Measurements from ENCODE around the gene G6PC2.
"Not testable (repeated sequence)": the region's sequence is repeated elsewhere in the genome, so short reads cannot be mapped to it uniquely, and the experiment has no call there.

G6PC2 gene

DNA sequence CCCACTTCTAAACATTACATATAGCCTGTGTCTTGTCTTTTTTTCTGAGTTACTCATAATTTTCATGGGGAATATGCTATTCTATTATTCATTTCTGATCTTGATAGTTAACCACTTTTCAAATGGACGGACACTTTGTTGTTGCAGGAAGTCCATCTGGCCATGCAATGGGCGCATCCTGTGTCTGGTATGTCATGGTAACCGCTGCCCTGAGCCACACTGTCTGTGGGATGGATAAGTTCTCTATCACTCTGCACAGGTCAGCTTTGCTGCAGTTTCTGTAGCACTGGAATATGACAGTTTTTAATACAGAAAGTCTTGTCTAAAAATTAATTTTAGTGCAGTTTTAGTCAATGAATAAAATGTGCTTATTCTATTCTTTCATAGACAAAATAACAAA, 3.3 kb downstream of the G6PC2 start:
- DNase-seq (ENCODE audit: low read depth), result no peak

GRCh38 chr2:168907940-168908662, 7.0 kb downstream of the G6PC2 start:
- no peak for DNase-seq (ENCODE audit: low read depth)

GRCh38 chr2:168910330-168910729, 9.2 kb downstream of the G6PC2 start:
- no peak for DNase-seq (ENCODE audit: low read depth)

GRCh38 chr2:168912466-168912865, 11.4 kb downstream of the G6PC2 start:
- DNase-seq (ENCODE audit: low read depth), result no peak

DNA sequence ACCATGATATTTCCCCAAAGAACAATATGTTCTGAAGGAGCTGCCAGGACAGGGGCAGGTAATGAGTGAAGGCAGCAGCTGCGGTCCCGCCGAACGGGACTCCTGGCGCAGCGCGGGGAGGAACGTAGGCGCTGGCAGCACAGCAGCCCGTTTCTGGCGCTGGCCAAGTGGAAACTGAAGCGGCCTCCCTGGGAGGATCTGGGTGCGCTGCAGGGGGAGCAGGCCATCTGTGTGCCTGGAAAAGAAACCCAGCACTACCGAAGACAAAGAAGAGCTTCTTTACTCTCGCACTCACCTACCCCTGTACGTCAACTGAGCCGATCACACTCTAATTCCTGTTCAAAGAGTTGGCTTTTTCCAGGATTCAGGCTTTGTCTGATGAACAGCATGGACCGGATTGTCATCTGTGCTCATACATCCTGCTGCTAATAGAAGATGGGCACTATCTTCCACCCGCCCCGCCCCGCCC, 11.8 kb downstream of the G6PC2 start:
- no peak for DNase-seq (ENCODE audit: low read depth)

DNA sequence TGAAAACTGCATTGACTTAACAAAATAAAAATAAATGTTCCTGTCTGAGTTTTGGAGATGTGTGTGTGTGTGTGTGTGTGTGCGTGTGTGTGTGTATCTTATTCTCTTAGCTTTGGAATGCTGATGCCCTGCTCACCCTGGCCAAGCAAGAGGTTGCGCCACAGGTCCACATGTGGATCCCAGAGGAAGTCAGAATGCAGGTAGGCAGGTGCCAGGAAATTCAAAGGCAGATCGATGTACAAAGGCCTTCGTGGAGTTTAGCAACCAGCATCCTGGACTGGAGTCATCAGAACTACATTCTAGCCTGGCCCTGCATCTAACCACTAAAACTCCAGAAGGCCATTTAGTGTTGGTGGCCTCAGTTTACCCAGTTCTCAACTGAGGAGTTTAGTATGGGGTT, 12.4 kb downstream of the G6PC2 start:
- DNase-seq (ENCODE audit: low read depth), result no peak

DNA sequence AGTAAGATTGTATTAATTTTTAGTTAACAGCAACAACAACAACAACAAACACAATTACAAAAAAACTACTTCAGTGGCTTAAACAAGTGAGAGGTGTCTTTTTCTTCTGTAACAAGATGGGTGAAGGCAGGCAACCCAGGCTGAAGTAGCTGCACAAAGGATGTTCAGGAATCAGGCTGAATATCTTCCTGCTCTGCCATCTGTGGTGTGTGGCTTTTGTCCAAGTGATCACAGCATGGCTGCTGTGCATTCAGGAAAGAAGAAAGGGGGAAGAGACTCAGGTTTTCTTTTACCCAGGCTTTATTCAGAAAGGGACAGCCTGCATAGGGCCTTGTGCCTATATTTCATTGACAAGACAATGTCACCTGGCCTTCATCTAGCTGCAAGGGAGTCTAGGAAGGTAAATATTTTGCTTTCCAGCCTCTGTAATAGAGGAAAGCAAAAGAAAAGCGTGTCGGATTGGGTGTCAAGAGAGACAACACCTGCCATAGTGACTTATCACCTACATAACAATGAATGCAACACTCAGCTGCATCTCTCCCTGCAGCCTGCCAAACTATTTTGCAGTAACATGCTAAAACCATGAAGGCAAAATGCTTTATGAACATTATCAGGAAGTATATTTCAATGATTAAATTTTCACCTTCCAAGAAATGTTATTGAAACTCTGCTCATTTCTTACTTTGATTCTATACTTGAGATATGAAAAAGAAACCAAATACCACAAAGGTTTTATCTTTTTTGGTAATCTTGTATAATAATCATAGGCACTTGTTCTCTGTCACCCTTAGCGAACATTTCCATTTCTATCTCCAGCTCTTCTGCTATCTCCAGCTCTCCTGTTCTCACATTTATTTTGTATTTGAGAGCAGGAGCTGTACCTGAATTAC, 14.6 kb downstream of the G6PC2 start:
- no peak for DNase-seq (ENCODE audit: low read depth)

GRCh38 chr2:168916331-168916675, 15.2 kb downstream of the G6PC2 start:
- no peak for DNase-seq (ENCODE audit: low read depth)

- no peak for DNase-seq (ENCODE audit: low read depth)
Observed at GRCh38 chr2:168920504-168921157, 19.5 kb downstream of the G6PC2 start.

GRCh38 chr2:168926621-168927386, 25.7 kb downstream of the G6PC2 start:
- DNase-seq (ENCODE audit: low read depth), result no peak

DNA sequence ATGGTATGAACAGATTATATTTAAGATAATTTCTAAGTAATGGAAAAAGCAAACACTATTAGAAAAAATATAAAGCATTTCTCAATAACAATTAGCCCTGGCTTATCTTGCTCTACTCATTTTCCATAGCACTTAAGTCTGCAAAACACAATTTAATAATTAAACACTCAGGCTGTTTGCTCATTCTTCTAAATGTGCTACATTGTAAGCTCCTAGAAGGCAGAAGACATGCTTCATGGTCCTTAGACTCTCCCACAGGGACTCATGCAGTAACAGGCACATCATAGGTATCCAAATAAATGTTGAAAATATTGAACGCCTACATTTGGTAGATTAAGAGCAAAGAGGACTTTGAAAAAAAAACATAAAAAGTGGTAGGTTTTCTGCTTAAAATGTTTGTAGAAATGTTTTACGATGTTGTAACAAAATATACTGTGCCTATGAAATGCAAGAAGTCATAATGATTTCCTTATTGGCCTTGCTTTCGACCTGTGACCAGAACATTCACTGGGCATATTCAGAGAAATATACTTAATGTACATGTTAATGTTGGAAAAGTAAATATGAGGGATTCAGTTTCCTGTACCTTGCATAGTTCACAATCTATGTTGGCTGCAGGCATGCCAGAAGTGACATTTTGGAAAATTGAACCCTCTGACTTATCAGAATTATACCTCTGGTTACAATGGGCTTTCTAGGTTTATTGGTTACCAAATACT, 27.2 kb downstream of the G6PC2 start:
- DNase-seq (ENCODE audit: low read depth), result no peak

DNA sequence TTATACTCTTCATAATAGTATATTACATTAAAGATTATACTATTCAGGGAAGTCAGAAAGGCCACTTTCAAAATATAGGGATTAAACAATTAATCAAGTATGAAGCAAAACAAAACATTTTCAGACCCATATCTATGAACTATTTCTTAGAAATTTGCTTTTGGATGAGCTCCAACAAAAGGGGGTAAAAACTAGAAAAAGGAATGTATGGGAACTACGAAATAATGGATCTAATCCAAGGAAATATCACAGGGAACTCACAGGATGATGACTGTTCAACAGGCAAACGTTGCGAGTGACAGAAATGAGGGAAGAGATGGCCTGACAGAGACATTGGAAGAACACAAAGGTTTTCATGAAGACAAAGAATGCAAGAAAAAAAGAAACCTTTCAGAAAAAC, 27.9 kb downstream of the G6PC2 start:
- DNase-seq (ENCODE audit: low read depth), result no peak

GRCh38 chr2:168930242-168930641, 29.2 kb downstream of the G6PC2 start:
- no peak for DNase-seq (ENCODE audit: low read depth)

GRCh38 chr2:168932174-168932573, 31.1 kb downstream of the G6PC2 start:
- DNase-seq (ENCODE audit: low read depth), result not testable (repeated sequence)

DNA sequence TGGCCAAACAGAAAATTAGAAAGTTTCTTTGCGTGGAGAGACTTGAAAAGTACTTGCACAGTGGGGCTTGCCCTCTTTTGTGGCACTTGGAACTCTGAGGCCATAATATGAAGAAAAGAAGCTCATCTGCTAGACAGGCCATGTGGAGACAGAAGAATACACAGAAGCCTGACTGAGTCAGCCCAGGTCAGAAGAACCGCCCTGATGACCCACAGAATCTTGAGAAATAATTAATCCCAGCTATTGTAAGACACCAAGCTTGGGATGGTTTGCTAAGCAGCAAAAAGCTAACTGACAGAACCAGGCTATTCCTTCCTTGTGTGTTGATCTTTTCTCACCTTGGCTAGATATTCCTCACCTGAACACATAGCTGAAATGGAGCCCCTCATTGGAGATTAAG, 33.7 kb downstream of the G6PC2 start:
- DNase-seq (ENCODE audit: low read depth), result no peak

GRCh38 chr2:168935810-168936581, 34.9 kb downstream of the G6PC2 start:
- no peak for DNase-seq (ENCODE audit: low read depth)

GRCh38 chr2:168939061-168939460, 38.0 kb downstream of the G6PC2 start:
- no peak for DNase-seq (ENCODE audit: low read depth)

DNA sequence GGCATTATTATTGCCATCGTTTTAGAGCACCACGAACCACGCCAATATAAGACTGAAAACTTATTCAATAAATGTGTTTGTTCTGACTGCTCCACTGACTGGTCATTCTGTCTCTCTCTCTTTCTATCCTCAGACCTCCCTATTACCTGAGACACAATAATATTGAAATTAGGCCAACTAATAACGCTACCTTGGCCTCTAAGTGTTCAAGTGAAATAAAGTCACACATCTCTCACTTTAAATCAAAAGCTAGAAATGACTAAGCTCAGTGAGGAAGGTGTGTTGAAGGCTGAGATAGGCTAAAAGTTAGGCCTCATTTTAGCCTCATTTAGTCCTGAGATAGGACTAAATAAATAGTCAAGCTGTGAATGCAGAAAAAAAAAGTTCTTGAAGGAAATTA, 38.8 kb downstream of the G6PC2 start:
- no peak for DNase-seq (ENCODE audit: low read depth)

GRCh38 chr2:168941297-168941696, 40.2 kb downstream of the G6PC2 start:
- no peak for DNase-seq (ENCODE audit: low read depth)

GRCh38 chr2:168944065-168944464, 43.0 kb downstream of the G6PC2 start:
- no peak for DNase-seq (ENCODE audit: low read depth)

DNA sequence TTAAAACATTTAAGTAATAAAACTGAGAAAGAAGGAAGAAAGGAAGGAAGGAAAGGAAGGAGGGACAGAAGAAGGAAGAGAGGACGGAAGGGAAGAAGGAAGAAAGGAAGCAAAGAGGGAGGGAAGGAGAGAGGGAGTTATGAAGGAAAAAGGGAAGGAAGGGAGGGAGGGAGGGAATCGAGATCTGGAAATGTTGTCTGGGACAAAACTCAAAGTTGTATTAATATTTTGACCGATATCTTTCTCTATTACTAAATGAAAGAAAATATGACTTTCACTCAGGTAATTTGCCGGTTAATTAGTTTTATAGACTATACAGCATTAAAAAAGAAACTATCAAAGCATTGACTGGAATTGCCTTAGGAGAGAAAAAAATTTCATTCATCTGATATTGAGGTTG, 44.4 kb downstream of the G6PC2 start:
- DNase-seq (ENCODE audit: low read depth), result no peak

Measured in stimulated activated CD8-positive, alpha-beta memory T cell treated with anti-CD3 and anti-CD28 coated beads, Interleukin-12 subunit alpha, Interleukin-12 subunit beta, amount 100 ng/mL, for 1 hour (primary cell).